Astrocyte (in vitro differentiated cells and primary cell): ENCODE measurements around the gene SHISA8. TPM values are rescaled to one million over a fixed set of nuclear protein-coding genes. Genes with fewer than 3 reads are reported as not detected.
A peak's percentile ranks its signal among the peaks of the same experiment; 100 is the strongest.

Experiments used
- DNase-seq: peaks from one replicate; pipeline ENCODE4 v3.0.0-alpha.2; 2010; ENCODE audit warnings: low read depth
- FAIRE-seq: peaks from 2 replicates; lab custom pipeline; 2011; peaks lifted over from hg19 to GRCh38; lab: Jason Lieb, UNC
- H2AFZ ChIP-seq: 2 replicates; pipeline ENCODE4 v1.6.0; 2012; ENCODE audit warnings: low read depth, low read length, inconsistent platforms
- H3K27ac ChIP-seq: 2 replicates; pipeline ENCODE4 v1.5.1; 2011; ENCODE audit warnings: low read depth, low read length, inconsistent platforms
- H3K27me3 ChIP-seq: 2 replicates; pipeline ENCODE4 v1.6.0; 2011; ENCODE audit warnings: low read length, inconsistent platforms; ENCODE audit not compliant: insufficient read depth
- H3K36me3 ChIP-seq: 2 replicates; pipeline ENCODE4 v1.5.1; 2011; ENCODE audit warnings: low read length, inconsistent platforms; ENCODE audit not compliant: insufficient read depth
- H3K4me1 ChIP-seq: 2 replicates; pipeline ENCODE4 v1.5.1; 2011; ENCODE audit warnings: low read length, inconsistent platforms; ENCODE audit not compliant: insufficient read depth
- H3K4me2 ChIP-seq: 2 replicates; pipeline ENCODE4 v1.6.0; 2012; ENCODE audit warnings: low read length, inconsistent platforms
- H3K4me3 ChIP-seq: 2 replicates; pipeline ENCODE4 v1.5.1; 2011; ENCODE audit warnings: low read depth, mild to moderate bottlenecking, low read length, inconsistent platforms; ENCODE audit not compliant: insufficient read depth
- H3K79me2 ChIP-seq: 2 replicates; pipeline ENCODE4 v1.6.0; 2012; ENCODE audit warnings: mild to moderate bottlenecking, low read length, inconsistent platforms; ENCODE audit not compliant: insufficient read depth
- H3K9ac ChIP-seq: 2 replicates; pipeline ENCODE4 v1.6.0; 2012; ENCODE audit warnings: mild to moderate bottlenecking, low read length, inconsistent platforms
- H3K9me3 ChIP-seq: 2 replicates; pipeline ENCODE4 v1.5.1; 2012; ENCODE audit warnings: low read depth, mild to moderate bottlenecking, low read length, inconsistent platforms; ENCODE audit not compliant: insufficient read depth
- H4K20me1 ChIP-seq: 2 replicates; pipeline ENCODE4 v1.6.0; 2012; ENCODE audit warnings: low read length, inconsistent platforms; ENCODE audit not compliant: insufficient read depth
- H3K27ac Mint-ChIP-seq: one replicate; pipeline ENCODE4 v1.8.0; 2021; ENCODE audit warnings: mild to moderate bottlenecking, mixed read lengths; ENCODE audit not compliant: unreplicated experiment
- H3K27me3 Mint-ChIP-seq: one replicate; pipeline ENCODE4 v1.8.0; 2021; ENCODE audit warnings: low read depth, mixed read lengths; ENCODE audit not compliant: unreplicated experiment
- H3K36me3 Mint-ChIP-seq: one replicate; pipeline ENCODE4 v1.8.0; 2021; ENCODE audit warnings: low read depth, mixed read lengths; ENCODE audit not compliant: unreplicated experiment
- H3K4me1 Mint-ChIP-seq: one replicate; pipeline ENCODE4 v1.8.0; 2021; ENCODE audit warnings: low read depth, mixed read lengths; ENCODE audit not compliant: unreplicated experiment
- H3K4me3 Mint-ChIP-seq: one replicate; pipeline ENCODE4 v1.8.0; 2021; ENCODE audit warnings: mild to moderate bottlenecking, moderate library complexity, mixed read lengths; ENCODE audit not compliant: unreplicated experiment
- H3K9me3 Mint-ChIP-seq: one replicate; pipeline ENCODE4 v1.8.0; 2021; ENCODE audit warnings: mild to moderate bottlenecking, mixed read lengths; ENCODE audit not compliant: unreplicated experiment
- EZH2 ChIP-seq: IDR thresholded peaks from 2 replicates; pipeline ENCODE4 v1.6.1; 2012; ENCODE audit warnings: mild to moderate bottlenecking, low read length, inconsistent platforms; ENCODE audit not compliant: insufficient read depth
- total RNA-seq: library from RNA; stranded (reverse); gene quantifications from 2 replicates; pipeline ENCODE4 v1.2.1, GENCODE V29; 2021
- TF ChIP-seq, protein P1 (sequence below): IDR thresholded peaks from 2 replicates; pipeline ENCODE4 v1.5.1; 2011; ENCODE audit warnings: low read depth, mild to moderate bottlenecking, inconsistent platforms, low read length, moderate library complexity; ENCODE audit not compliant: insufficient read depth

The SHISA8 gene
- total RNA-seq, 1 donor from 2014 or later = not detected

DNA sequence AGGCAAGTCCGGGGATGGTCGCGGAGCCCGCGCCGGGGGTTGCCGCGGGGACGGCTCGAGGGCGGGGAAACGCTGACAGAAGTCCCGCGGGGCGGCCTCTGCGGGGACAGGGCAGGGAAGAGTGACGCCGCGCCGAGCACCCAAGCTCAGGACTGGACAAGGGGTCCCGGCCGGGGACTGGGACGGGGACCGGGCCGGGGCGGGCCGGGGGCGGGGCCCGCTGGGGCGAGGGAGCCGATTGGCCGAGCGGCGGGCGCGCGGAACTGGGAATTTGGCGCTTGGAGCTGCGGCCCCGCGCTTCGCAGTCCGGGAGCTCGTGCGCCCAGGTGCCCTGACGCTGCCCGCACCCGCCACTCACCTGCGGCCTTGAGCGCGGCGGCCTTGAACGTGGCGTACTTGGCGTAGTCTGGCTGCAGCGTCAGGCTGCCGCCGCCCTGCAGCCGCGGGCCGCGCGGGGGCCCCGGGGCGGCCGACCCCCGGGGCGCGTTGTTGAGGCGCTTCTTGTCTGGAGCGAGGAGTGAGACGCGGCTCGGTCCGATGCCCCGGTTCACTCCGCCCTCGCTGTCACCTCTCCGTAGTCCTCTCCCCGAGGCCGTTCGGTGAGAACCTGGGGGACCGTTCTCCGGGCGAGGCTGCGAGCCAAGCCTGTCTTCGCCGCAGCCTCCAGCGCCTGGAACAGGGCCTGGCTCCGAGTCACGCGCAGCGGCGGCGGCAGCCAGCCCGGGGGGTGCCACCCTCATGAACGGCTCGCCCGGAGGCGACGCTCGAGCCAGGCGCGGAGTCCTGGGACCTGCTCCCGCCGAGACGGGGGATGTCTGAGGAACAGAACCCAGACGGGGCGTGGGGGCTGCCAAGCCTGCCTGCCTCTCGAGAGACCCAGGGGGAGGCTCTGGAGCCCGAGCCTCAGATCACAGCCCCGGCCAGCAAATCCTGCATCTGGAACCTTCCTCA is 4.5 kb downstream of the SHISA8 start:
- Mint-ChIP-seq H3K27ac (no peak overlapping the region), H3K4me3 (no peak overlapping the region), H3K9me3 (peaks cover 2% of the 10 kb centered on the region), H3K4me1 (no peaks in the 10 kb centered on the region), H3K27me3 (peaks cover 27% of the 10 kb centered on the region), H3K36me3 (peaks cover 3% of the 10 kb centered on the region)
- FAIRE-seq = no peak
- H3K4me1 ChIP-seq = peaks cover 16% of the 10 kb centered on the region
- no peak overlapping the region for H3K27ac ChIP-seq
- peak overlapping the region; percentile 75 for H3K4me2 ChIP-seq
- peaks cover 37% of the 10 kb centered on the region for H3K27me3 ChIP-seq
- H4K20me1 ChIP-seq = peaks cover 50% of the 10 kb centered on the region
- DNase-seq = no peak
- H3K9me3 ChIP-seq = no peaks in the 10 kb centered on the region
- TF ChIP-seq EZH2 = peak; percentile 32
- TF ChIP-seq, protein P1, sequence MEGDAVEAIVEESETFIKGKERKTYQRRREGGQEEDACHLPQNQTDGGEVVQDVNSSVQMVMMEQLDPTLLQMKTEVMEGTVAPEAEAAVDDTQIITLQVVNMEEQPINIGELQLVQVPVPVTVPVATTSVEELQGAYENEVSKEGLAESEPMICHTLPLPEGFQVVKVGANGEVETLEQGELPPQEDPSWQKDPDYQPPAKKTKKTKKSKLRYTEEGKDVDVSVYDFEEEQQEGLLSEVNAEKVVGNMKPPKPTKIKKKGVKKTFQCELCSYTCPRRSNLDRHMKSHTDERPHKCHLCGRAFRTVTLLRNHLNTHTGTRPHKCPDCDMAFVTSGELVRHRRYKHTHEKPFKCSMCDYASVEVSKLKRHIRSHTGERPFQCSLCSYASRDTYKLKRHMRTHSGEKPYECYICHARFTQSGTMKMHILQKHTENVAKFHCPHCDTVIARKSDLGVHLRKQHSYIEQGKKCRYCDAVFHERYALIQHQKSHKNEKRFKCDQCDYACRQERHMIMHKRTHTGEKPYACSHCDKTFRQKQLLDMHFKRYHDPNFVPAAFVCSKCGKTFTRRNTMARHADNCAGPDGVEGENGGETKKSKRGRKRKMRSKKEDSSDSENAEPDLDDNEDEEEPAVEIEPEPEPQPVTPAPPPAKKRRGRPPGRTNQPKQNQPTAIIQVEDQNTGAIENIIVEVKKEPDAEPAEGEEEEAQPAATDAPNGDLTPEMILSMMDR = no peak
- H2AFZ ChIP-seq = no peak overlapping the region
- no peak overlapping the region for H3K9ac ChIP-seq
- no peaks in the 10 kb centered on the region for H3K36me3 ChIP-seq
- H3K4me3 ChIP-seq = no peak overlapping the region
- H3K79me2 ChIP-seq = no peaks in the 10 kb centered on the region

DNA sequence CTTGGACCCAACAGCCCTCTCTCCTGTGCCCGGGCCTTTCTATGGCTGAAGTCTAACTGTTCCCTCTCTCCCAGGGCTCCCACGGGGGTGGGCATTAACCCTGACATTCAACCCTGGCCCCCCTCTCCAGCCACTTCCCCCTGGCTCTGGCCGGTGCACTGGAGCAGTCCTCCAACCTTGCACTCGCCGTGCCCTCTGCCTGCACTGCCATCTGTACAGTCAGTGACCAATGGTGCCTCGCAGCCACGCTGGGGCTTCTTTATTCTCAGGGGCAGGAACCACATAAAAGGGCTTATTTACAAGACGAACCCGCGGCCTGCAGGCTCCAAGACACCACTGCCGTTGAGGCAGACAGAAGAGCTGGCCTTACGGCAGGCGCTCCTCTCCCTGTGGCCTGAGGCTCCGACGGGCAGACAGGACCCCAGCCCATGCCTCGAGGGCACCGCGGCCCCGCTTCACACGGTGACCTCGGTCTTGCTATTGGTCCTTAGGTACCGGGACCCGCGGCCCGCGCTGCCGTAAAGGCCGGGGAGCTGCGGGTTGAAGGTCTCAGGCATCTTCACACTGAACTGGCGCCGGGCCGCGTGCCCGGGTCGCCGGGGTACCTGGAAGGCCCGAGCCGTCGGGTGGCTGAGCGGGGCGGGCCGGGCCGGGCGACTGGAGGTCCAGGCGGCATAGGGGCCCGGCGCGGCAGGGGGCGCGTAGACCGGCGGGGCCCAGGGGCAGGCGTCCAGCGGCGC is 5.4 kb downstream of the SHISA8 start:
- Mint-ChIP-seq H3K36me3 (peaks cover 3% of the 10 kb centered on the region), H3K9me3 (peaks cover 2% of the 10 kb centered on the region), H3K4me3 (no peak overlapping the region), H3K4me1 (no peaks in the 10 kb centered on the region), H3K27me3 (peaks cover 25% of the 10 kb centered on the region), H3K27ac (no peak overlapping the region)
- Histone ChIP-seq H3K4me2 (peak overlapping the region; percentile 75), H3K27ac (no peak overlapping the region), H3K9ac (no peak overlapping the region), H3K4me1 (peaks cover 16% of the 10 kb centered on the region), H3K36me3 (no peaks in the 10 kb centered on the region), H2AFZ (no peak overlapping the region), H3K27me3 (peaks cover 33% of the 10 kb centered on the region), H3K9me3 (no peaks in the 10 kb centered on the region), H3K79me2 (no peaks in the 10 kb centered on the region), H4K20me1 (peaks cover 49% of the 10 kb centered on the region), H3K4me3 (no peak overlapping the region)
- TF ChIP-seq EZH2 = peak; percentile 58
- TF ChIP-seq, protein P1 = no peak
- DNase-seq (no peak), FAIRE-seq (no peak)
